Epidermal melanocyte (primary cell): ENCODE results near the gene PLXNA4.
"Not testable (repeated sequence)": the region's sequence is repeated elsewhere in the genome, so short reads cannot be mapped to it uniquely, and the experiment has no call there.

Source experiments
- DNase-seq: peaks from one replicate; pipeline ENCODE4 v3.0.0; 2011; ENCODE audit warnings: low spot score; ENCODE audit not compliant: insufficient read length

PLXNA4 gene

GRCh38 chr7:132179681-132180080 lies 396.6 kb downstream of the PLXNA4 start:
- no peak for DNase-seq

- DNase-seq, result no peak
Measured at GRCh38 chr7:132179080-132179430, 397.2 kb downstream of the PLXNA4 start.

GRCh38 chr7:132178402-132179079 lies 397.7 kb downstream of the PLXNA4 start:
- DNase-seq, result not testable (repeated sequence)

- no peak for DNase-seq
Measured at GRCh38 chr7:132177708-132178401, 398.4 kb downstream of the PLXNA4 start.

GRCh38 chr7:132176719-132177118 lies 399.6 kb downstream of the PLXNA4 start:
- no peak for DNase-seq

- DNase-seq, result no peak
Measured at GRCh38 chr7:132171130-132171576, 405.1 kb downstream of the PLXNA4 start.

- no peak for DNase-seq
Measured at GRCh38 chr7:132169730-132170129, 406.5 kb downstream of the PLXNA4 start.

GRCh38 chr7:132168239-132168638 lies 408.0 kb downstream of the PLXNA4 start:
- no peak for DNase-seq

GRCh38 chr7:132165695-132166094 lies 410.6 kb downstream of the PLXNA4 start:
- DNase-seq, result not testable (repeated sequence)

GRCh38 chr7:132164558-132165125 lies 411.6 kb downstream of the PLXNA4 start:
- no peak for DNase-seq

- no peak for DNase-seq
Measured at GRCh38 chr7:132162556-132163144, 413.6 kb downstream of the PLXNA4 start.

GRCh38 chr7:132161976-132162375 lies 414.3 kb downstream of the PLXNA4 start:
- DNase-seq, result no peak

GRCh38 chr7:132161533-132161915 lies 414.7 kb downstream of the PLXNA4 start:
- no peak for DNase-seq

GRCh38 chr7:132160611-132161532 lies 415.4 kb downstream of the PLXNA4 start:
- peak; percentile 49 for DNase-seq

GRCh38 chr7:132158841-132159240 lies 417.4 kb downstream of the PLXNA4 start:
- no peak for DNase-seq

- no peak for DNase-seq
Measured at GRCh38 chr7:132158166-132158565, 418.1 kb downstream of the PLXNA4 start.

GRCh38 chr7:132155715-132156114 lies 420.6 kb downstream of the PLXNA4 start:
- DNase-seq, result no peak

- DNase-seq, result no peak
Measured at GRCh38 chr7:132154695-132155471, 421.4 kb downstream of the PLXNA4 start.

GRCh38 chr7:132154248-132154647 lies 422.0 kb downstream of the PLXNA4 start:
- DNase-seq, result no peak

- no peak for DNase-seq
Measured at GRCh38 chr7:132152131-132152889, 424.0 kb downstream of the PLXNA4 start.
